Activated CD4-positive, CD25-positive, alpha-beta regulatory T cell (primary cell): ENCODE results near the gene LRRTM2.
"Not testable (repeated sequence)": the region's sequence is repeated elsewhere in the genome, so short reads cannot be mapped to it uniquely, and the experiment has no call there.

ENCODE experiments used
- DNase-seq, 4 experiments: peaks; one replicate each; lab custom pipeline; 2025; lab: John Stamatoyannopoulos, UW

Gene LRRTM2

GRCh38 chr5:138834853-138835252 is 40.3 kb downstream of the LRRTM2 start:
- not testable (repeated sequence) for DNase-seq

- DNase-seq: no peak
Measured at GRCh38 chr5:138833726-138834480, 41.2 kb downstream of the LRRTM2 start.

GRCh38 chr5:138833080-138833479 is 42.1 kb downstream of the LRRTM2 start:
- no peak for DNase-seq

- no peak for DNase-seq
Measured at GRCh38 chr5:138832218-138832617, 42.9 kb downstream of the LRRTM2 start.

GRCh38 chr5:138831703-138832102 is 43.4 kb downstream of the LRRTM2 start:
- no peak for DNase-seq

GRCh38 chr5:138829341-138829740 is 45.8 kb downstream of the LRRTM2 start:
- no peak for DNase-seq

GRCh38 chr5:138828556-138828955 is 46.6 kb downstream of the LRRTM2 start:
- DNase-seq: no peak

GRCh38 chr5:138824924-138825863 is 49.9 kb downstream of the LRRTM2 start:
- no peak for DNase-seq

- no peak for DNase-seq
Measured at GRCh38 chr5:138824516-138824915, 50.6 kb downstream of the LRRTM2 start.

GRCh38 chr5:138820695-138821094 is 54.4 kb downstream of the LRRTM2 start:
- no peak for DNase-seq

- DNase-seq: no peak
Measured at GRCh38 chr5:138819081-138819480, 56.1 kb downstream of the LRRTM2 start.
